ENCODE measurements around the gene RNF227. TPM values are rescaled to one million over a fixed set of nuclear protein-coding genes. Genes with fewer than 3 reads are reported as not detected.

RNF227 gene
- total RNA-seq, 6 experiments from 2014 or later, result 0.18 to 0.70 (median 0.46) TPM

DNA sequence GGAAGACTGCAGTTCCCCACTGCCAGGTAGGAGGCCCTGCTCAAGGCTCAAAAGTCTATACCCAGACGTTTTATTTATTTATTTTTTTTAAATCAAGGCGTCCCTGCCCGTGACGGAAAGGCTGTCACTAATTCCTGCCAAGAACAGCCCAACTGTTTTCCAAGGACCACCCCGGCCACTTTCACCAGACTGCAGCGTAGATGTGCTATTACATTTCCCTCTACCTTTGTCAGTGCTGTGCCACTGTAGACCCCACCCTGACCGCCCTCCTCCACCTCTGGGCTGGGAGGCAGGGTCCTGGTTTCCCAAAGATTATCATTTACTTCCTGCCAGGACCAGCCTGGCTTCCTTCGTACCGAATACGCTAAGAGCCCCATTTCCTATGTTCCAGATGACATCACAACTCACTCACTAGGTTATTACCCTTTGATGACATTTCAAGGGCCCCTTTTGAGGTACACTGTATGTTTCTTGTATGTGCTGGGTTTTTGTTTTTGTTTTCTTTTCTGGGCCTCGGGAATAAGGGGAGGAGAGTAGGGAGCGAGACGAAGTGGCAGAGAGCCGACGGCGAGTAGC, 6.3 kb upstream of the RNF227 start:
- H3K27me3 ChIP-seq, result no peaks in the 10 kb centered on the region
- DNase-seq (no peak), ATAC-seq (peak in 1 of 4 donors; percentile 6)
- 45% methylated on average over 15 of the region's 16 CpGs for WGBS (ENCODE audit: insufficient coverage, low coverage, low lambda C conversion rate, missing lambda C conversion rate)
- no peaks in the 10 kb centered on the region for H3K36me3 ChIP-seq
- H3K27ac ChIP-seq, result peak overlapping the region in 2 of 3 donors; percentile 38 to 43
- peaks cover 0 to 5% (median 0%) of the 10 kb centered on the region in 4 donors for H3K4me1 ChIP-seq
- intact Hi-C loops (cut with DNase I), result no loop called here
- TF ChIP-seq, protein P1, sequence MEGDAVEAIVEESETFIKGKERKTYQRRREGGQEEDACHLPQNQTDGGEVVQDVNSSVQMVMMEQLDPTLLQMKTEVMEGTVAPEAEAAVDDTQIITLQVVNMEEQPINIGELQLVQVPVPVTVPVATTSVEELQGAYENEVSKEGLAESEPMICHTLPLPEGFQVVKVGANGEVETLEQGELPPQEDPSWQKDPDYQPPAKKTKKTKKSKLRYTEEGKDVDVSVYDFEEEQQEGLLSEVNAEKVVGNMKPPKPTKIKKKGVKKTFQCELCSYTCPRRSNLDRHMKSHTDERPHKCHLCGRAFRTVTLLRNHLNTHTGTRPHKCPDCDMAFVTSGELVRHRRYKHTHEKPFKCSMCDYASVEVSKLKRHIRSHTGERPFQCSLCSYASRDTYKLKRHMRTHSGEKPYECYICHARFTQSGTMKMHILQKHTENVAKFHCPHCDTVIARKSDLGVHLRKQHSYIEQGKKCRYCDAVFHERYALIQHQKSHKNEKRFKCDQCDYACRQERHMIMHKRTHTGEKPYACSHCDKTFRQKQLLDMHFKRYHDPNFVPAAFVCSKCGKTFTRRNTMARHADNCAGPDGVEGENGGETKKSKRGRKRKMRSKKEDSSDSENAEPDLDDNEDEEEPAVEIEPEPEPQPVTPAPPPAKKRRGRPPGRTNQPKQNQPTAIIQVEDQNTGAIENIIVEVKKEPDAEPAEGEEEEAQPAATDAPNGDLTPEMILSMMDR (IDR thresholded peaks at IDR 0.05), result no peak
- TF ChIP-seq POLR2A (IDR thresholded peaks at IDR 0.05), result no peak
- H3K9me3 ChIP-seq, result no peaks in the 10 kb centered on the region
- peak overlapping the region; percentile 23 to 46 (median 33) for H3K4me3 ChIP-seq

DNA sequence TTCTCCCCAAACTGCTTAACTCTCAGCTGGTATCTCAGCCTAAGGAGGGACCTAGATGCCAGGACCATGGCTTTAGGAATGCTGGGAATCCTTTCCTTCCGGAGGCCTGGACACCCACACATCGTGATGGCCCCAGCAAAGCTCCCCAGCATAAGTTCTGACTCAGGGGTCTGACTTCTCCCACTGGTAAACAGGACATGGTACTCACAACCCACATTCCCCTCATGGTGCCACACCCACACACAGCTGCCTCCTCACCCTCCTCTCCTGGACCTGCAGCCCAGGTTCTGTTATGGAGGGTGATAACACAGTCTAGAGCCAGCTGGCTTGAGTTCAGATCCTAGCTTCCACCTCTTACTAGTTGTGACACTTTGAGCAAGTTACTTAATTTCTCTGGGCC, 719 bp upstream of the RNF227 start:
- Histone ChIP-seq H3K4me3 (no peak overlapping the region), H3K27me3 (no peaks in the 10 kb centered on the region), H3K4me1 (peaks cover 0 to 10% (median 0%) of the 10 kb centered on the region in 4 donors), H3K27ac (no peak overlapping the region), H3K36me3 (no peaks in the 10 kb centered on the region), H3K9me3 (no peaks in the 10 kb centered on the region)
- 58% methylated on average over 2 of the region's 2 CpGs for WGBS (ENCODE audit: insufficient coverage, low coverage, low lambda C conversion rate, missing lambda C conversion rate)
- TF ChIP-seq, protein P1 (IDR thresholded peaks at IDR 0.05), result no peak
- no peak for TF ChIP-seq POLR2A (IDR thresholded peaks at IDR 0.05)
- intact Hi-C loops (cut with DNase I), result no loop called here
- DNase-seq, result no peak
- no peak for ATAC-seq

DNA sequence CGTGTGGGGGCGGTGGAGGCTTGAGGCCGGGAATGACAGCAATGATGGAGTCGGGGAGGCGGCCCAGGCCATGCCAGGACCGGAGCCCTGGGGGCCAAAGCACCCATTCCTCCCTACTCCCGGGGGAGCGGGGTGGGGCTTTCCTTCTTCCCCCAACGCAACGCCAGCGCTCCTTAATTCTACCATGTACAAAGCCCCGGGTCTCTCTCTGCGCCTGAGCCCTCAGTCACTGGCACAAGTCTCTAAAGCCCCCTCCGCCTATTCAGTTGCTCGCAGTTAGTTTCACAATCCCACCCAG, 245 bp upstream of the RNF227 start:
- H3K4me1 ChIP-seq, result peaks cover 0 to 10% (median 0%) of the 10 kb centered on the region in 4 donors
- peak overlapping the region; percentile 44 to 62 (median 61) for H3K4me3 ChIP-seq
- WGBS (ENCODE audit: insufficient coverage, low coverage, low lambda C conversion rate, missing lambda C conversion rate), result 82% methylated on average over 2 of the region's 15 CpGs
- H3K36me3 ChIP-seq, result no peaks in the 10 kb centered on the region
- TF ChIP-seq, protein P1 (IDR thresholded peaks at IDR 0.05), result no peak
- no peak for TF ChIP-seq POLR2A (IDR thresholded peaks at IDR 0.05)
- intact Hi-C loops (cut with DNase I), result no loop called here
- DNase-seq (peak in 1 of 3 donors; percentile 67), ATAC-seq (no peak)
- H3K27ac ChIP-seq, result peak overlapping the region; percentile 50 to 85 (median 76)
- H3K9me3 ChIP-seq, result no peaks in the 10 kb centered on the region
- H3K27me3 ChIP-seq, result no peaks in the 10 kb centered on the region

DNA sequence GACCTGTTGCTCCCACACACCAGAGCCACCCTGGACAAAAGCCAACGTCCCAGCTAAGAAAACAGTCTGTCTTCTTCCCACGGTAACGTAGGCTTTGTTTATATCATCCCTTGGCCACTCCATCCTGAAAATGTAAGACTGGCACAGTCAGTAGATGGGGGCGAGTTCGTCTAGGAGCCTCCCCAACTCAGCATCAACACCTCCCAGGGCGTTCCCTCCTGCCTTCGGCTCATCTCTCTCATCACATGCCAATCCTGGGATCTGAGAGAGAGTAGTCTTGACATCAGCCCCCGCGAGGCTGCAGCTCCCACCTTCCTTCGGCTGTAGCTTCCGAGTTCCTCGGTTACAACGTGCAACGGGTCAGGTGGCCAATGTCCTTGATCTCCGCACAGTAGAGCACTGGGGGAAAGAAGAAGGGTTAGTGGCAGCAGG, 894 bp downstream of the RNF227 start:
- intact Hi-C loops (cut with DNase I), result no loop called here
- DNase-seq, result no peak

More for the DNA sequence above, 894 bp downstream of the RNF227 start:
- TF ChIP-seq, protein P1 (IDR thresholded peaks at IDR 0.05), result no peak
- no peak for TF ChIP-seq POLR2A (IDR thresholded peaks at IDR 0.05)
- Histone ChIP-seq H3K27me3 (no peaks in the 10 kb centered on the region), H3K9me3 (no peaks in the 10 kb centered on the region), H3K36me3 (no peaks in the 10 kb centered on the region), H3K4me3 (peak overlapping the region; percentile 50 to 62 (median 61)), H3K27ac (peak overlapping the region; percentile 23 to 85 (median 76)), H3K4me1 (peaks cover 0 to 10% (median 0%) of the 10 kb centered on the region in 4 donors)
- under 1% methylated on average over 13 of the region's 15 CpGs for WGBS (ENCODE audit: insufficient coverage, low coverage, low lambda C conversion rate, missing lambda C conversion rate)
- ATAC-seq, result peak in 2 of 4 donors; percentile 42 to 56
